BE2C (cell line): ENCODE results near the gene UBE2E2.

Source experiments
- DNase-seq: peaks from one replicate; pipeline ENCODE4 v3.0.0-alpha.2; 2020
- H3K27me3 ChIP-seq: fragments of 250-450 bp; sonication (Bioruptor Pico); 2 replicates; pipeline ENCODE4 v1.5.1; 2020; ENCODE audit warnings: mild to moderate bottlenecking
- H3K36me3 ChIP-seq: fragments of 250-450 bp; sonication (Bioruptor Pico); 2 replicates; pipeline ENCODE4 v1.5.1; 2020; ENCODE audit warnings: mild to moderate bottlenecking
- H3K4me1 ChIP-seq: fragments of 250-450 bp; sonication (Bioruptor Pico); 2 replicates; pipeline ENCODE4 v1.5.1; 2020
- H3K4me3 ChIP-seq: 2 replicates; pipeline ENCODE4 v1.5.1; 2011; ENCODE audit warnings: low read depth, low read length
- H3K9me3 ChIP-seq: fragments of 250-450 bp; sonication (Bioruptor Pico); 2 replicates; pipeline ENCODE4 v1.5.1; 2020
- CTCF ChIP-seq: IDR thresholded peaks from 2 replicates; pipeline ENCODE4 v1.5.1; 2012; ENCODE audit warnings: mild to moderate bottlenecking, low read depth, low read length

UBE2E2 gene

GRCh38 chr3:23308986-23309625 lies 106.0 kb downstream of the UBE2E2 start:
- H3K4me3 ChIP-seq, result no peak overlapping the region
- no peaks in the 10 kb centered on the region for H3K27me3 ChIP-seq
- DNase-seq, result no peak
- no peak for TF ChIP-seq CTCF
- H3K4me1 ChIP-seq, result no peaks in the 10 kb centered on the region
- H3K9me3 ChIP-seq, result no peaks in the 10 kb centered on the region
- no peaks in the 10 kb centered on the region for H3K36me3 ChIP-seq

GRCh38 chr3:23312866-23313265 lies 109.7 kb downstream of the UBE2E2 start:
- Histone ChIP-seq H3K27me3 (no peaks in the 10 kb centered on the region), H3K9me3 (no peaks in the 10 kb centered on the region), H3K4me3 (no peak overlapping the region), H3K36me3 (no peaks in the 10 kb centered on the region), H3K4me1 (no peaks in the 10 kb centered on the region)
- TF ChIP-seq CTCF, result no peak
- DNase-seq, result no peak

- Histone ChIP-seq H3K9me3 (no peaks in the 10 kb centered on the region), H3K36me3 (no peaks in the 10 kb centered on the region), H3K4me3 (no peak overlapping the region), H3K4me1 (no peaks in the 10 kb centered on the region), H3K27me3 (no peaks in the 10 kb centered on the region)
- no peak for TF ChIP-seq CTCF
- DNase-seq, result no peak
These were observed 112.0 kb downstream of the UBE2E2 start for GRCh38 chr3:23314981-23315762.

GRCh38 chr3:23316924-23317323 lies 113.8 kb downstream of the UBE2E2 start:
- Histone ChIP-seq H3K4me3 (no peak overlapping the region), H3K4me1 (no peaks in the 10 kb centered on the region)
- no peak for TF ChIP-seq CTCF

GRCh38 chr3:23319366-23320312 lies 116.5 kb downstream of the UBE2E2 start:
- no peaks in the 10 kb centered on the region for H3K36me3 ChIP-seq
- no peak overlapping the region for H3K4me3 ChIP-seq
- no peaks in the 10 kb centered on the region for H3K9me3 ChIP-seq
- no peak for TF ChIP-seq CTCF
- H3K4me1 ChIP-seq, result no peaks in the 10 kb centered on the region
- no peaks in the 10 kb centered on the region for H3K27me3 ChIP-seq
- DNase-seq, result no peak

More at GRCh38 chr3:23316924-23317323, 113.8 kb downstream of the UBE2E2 start:
- H3K36me3 ChIP-seq, result no peaks in the 10 kb centered on the region
- no peaks in the 10 kb centered on the region for H3K9me3 ChIP-seq
- H3K27me3 ChIP-seq, result no peaks in the 10 kb centered on the region
- no peak for DNase-seq
